CD4-positive, alpha-beta T cell treated with Interleukin-2 at 100 ng/mL for 4 hours (primary cell): Measurements from ENCODE around the gene TNS1.

Experiments
- DNase-seq: peaks from one replicate; pipeline ENCODE4 v3.0.0-alpha.2; 2020; ENCODE audit warnings: low spot score

Gene TNS1

GRCh38 chr2:217912098-217913024 lies 90.4 kb downstream of the TNS1 start:
- no peak for DNase-seq

- DNase-seq, result no peak
These were observed 91.3 kb downstream of the TNS1 start for GRCh38 chr2:217911283-217912097.

- DNase-seq, result no peak
These were observed 92.0 kb downstream of the TNS1 start for GRCh38 chr2:217910875-217911212.

GRCh38 chr2:217909156-217909820 lies 93.5 kb downstream of the TNS1 start:
- no peak for DNase-seq

- DNase-seq, result no peak
These were observed 94.3 kb downstream of the TNS1 start for GRCh38 chr2:217908544-217908943.

GRCh38 chr2:217907266-217907665 lies 95.5 kb downstream of the TNS1 start:
- DNase-seq, result no peak

- no peak for DNase-seq
These were observed 96.0 kb downstream of the TNS1 start for GRCh38 chr2:217906798-217907197.

GRCh38 chr2:217905896-217906295 lies 96.9 kb downstream of the TNS1 start:
- no peak for DNase-seq

- no peak for DNase-seq
These were observed 97.4 kb downstream of the TNS1 start for GRCh38 chr2:217905395-217905794.

- DNase-seq, result no peak
These were observed 98.2 kb downstream of the TNS1 start for GRCh38 chr2:217904614-217904965.

- DNase-seq, result no peak
These were observed 98.8 kb downstream of the TNS1 start for GRCh38 chr2:217903859-217904613.

GRCh38 chr2:217903142-217903858 lies 99.5 kb downstream of the TNS1 start:
- no peak for DNase-seq

GRCh38 chr2:217902379-217903141 lies 100.2 kb downstream of the TNS1 start:
- DNase-seq, result no peak

- DNase-seq, result no peak
These were observed 100.9 kb downstream of the TNS1 start for GRCh38 chr2:217901835-217902378.

- no peak for DNase-seq
These were observed 101.4 kb downstream of the TNS1 start for GRCh38 chr2:217901400-217901799.

- no peak for DNase-seq
These were observed 101.9 kb downstream of the TNS1 start for GRCh38 chr2:217900780-217901360.

GRCh38 chr2:217900010-217900779 lies 102.6 kb downstream of the TNS1 start:
- DNase-seq, result no peak

- DNase-seq, result no peak
These were observed 103.4 kb downstream of the TNS1 start for GRCh38 chr2:217899231-217900009.
